HG02571 (cell line): ENCODE results near the gene ZSCAN12.
"Not testable (repeated sequence)": the region's sequence is repeated elsewhere in the genome, so short reads cannot be mapped to it uniquely, and the experiment has no call there.

Experiments
- ATAC-seq: cut with Tn5 transposase; IDR thresholded peaks from one replicate; pipeline ENCODE4 v1.9.1; 2021; ENCODE audit warnings: mild to moderate bottlenecking, moderate library complexity; ENCODE audit not compliant: unreplicated experiment

ZSCAN12 gene

DNA sequence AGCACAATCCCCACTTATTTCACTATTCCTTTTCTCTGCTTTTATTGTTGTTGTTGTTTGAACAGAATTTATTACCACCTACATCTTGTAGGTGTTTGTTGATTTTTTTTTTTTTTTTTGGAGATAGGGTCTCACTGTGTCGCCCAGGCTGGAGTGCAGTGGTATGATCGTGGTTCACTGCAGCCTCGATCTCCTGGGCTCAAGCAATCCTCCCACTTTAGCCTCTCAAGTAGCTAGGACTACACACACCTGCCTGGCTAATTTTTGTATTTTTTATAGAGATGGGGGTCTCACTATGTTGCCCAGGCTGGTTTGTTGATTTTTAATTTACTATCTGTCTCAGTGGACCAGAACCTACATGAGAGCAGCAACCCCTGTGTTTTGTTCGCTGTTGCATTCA lies 3.6 kb downstream of the ZSCAN12 start:
- ATAC-seq: no peak

DNA sequence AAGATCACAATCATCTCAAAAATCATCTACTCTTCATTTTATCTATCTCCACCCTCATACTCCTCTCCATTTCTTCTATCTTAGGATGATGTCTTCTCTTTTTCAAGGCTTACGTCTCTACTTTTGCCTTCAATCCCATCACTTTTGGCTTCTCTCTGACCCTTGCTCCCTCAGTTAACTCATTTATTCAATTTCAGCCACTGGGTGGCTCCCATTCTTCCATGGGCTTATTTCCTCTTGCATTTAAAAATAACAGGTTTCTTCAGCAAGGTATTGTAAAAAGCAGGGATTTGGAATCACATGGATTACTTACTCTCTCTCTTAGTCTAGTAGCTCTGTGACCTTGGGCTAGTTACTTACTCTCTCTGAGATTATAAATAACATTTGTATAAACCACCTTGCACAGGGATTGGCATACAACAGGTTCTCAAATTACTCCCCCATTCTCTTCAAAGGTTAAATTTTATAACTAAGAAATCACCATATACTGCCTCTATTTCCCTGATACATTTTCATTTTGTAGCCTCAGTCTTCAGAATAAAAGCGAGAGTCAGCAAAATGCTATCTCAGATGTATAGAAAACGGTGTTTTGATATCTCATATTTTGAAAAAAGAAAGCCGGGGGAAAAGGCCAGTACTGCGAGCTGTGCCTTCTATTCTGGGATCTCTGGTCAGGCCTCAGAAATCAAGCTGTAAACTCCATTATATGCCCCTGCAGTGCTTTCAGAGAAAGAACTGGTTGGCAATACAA lies 5.5 kb downstream of the ZSCAN12 start:
- ATAC-seq: no peak

DNA sequence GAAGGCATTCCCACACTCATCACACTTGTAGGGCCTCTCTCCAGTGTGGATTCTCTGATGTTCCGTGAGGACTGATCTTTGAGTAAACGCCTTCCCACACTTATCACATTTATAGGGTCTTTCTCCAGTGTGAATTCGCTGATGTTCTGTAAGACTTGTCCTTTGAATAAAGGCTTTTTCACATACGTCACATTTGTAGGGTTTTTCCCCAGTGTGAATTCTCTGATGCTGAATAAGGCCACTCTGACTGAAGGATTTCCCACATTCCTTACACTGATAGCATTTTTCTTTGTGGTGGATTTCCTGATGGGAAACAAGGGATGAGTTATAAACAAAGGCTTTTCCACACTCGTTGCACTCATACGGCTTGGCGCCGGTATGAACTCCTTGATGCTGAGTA lies 8.9 kb downstream of the ZSCAN12 start:
- no peak for ATAC-seq

- ATAC-seq: no peak
These were observed 15.4 kb downstream of the ZSCAN12 start for GRCh38 chr6:28384143-28384533.

DNA sequence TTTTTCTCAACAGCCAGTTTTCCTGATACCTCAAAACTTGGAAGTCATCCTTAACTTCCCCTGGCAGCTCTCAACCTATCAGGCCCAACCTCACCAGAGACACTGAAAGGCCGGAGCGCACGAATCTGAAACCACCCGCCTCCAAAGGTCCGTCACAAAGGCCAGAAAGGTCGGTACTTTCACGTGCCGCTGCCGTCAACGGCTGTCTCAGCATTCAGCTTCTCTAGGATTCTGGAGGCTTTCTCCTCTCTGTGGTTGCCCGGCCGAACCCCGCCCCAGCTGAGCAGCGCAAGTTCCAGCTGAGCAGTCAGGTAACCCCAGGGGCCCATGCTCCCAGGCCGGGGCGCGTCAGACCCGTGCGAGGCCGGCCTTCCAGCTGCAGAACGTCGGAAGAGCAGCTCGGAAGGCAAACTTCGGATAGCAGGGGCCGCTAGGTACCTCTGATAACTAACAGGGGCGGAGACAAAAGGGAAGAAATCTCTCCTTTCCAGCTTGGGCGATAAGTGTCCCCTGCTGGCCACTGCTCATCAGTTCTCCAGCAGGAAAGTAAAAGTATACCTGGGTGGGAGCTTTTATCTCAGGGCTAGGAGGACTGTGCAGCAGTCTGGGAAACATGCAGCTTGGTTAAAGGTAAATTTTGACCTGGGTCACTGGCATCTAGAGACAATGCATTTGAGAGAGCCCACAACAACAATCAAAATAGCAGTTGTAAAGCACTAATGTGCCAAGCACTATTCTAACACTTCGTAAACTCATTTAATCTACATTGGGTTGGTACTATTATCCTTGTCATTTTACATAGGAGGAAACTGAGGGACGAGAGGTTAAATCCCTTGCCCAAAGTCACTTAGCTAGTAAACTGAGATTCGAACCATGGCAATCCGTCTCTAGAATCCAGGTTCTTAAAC lies 16.1 kb downstream of the ZSCAN12 start:
- peak; percentile 96 for ATAC-seq

DNA sequence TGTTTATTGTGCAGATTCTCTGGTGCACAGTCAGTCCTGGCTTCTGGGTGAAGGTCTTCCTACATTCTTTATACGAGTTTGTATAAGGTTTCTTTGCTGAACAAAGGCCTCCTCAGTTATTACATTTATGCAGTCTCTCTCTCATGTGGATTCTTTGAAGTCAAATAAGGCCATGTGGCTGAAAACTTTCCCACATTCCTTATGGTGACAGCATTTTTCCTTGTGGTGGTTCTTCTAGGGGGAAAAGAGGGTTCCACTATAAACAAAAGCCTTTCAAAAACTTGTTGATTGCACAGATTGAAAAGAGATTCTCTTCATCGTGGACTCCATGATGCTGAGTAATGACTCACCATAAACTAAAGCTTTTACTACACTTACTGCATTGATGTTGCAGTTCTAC lies 19.2 kb downstream of the ZSCAN12 start:
- no peak for ATAC-seq

DNA sequence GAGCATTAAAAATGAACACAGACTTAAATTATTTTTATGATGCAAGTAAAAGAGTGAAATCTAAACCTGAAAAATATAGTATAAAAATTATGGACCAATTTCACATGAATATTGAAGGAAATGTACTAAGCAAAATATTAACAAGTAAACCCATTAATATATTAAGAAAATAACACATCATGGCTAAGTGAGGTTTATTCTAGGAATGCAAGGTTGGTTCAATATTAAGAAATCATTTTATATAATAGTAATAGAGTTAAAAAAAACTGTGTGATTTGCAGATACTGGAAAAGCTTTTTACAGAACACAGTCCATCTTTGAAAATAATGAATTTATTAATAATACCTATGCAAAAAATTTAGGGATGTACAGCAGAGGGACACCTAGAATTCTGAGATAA lies 20.9 kb downstream of the ZSCAN12 start:
- ATAC-seq: no peak

DNA sequence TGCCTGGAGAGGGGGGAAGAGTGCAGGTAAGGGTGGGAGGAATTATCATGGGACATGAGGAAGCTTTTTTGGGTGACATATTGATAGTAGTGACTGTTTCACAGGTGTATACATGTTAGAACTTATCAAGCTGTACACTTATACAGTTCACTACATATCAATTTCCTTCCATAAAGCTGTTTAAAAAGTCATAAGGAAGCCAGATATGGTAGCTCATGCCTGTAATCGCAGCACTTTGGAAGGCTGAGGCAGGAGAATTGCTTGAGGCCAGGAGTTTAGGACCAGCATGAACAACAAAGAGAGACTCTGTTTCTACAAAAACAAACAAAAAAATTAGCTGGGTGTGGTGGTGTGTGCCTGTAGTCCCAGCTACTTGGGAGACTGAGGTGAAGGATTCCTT lies 21.7 kb downstream of the ZSCAN12 start:
- no peak for ATAC-seq

DNA sequence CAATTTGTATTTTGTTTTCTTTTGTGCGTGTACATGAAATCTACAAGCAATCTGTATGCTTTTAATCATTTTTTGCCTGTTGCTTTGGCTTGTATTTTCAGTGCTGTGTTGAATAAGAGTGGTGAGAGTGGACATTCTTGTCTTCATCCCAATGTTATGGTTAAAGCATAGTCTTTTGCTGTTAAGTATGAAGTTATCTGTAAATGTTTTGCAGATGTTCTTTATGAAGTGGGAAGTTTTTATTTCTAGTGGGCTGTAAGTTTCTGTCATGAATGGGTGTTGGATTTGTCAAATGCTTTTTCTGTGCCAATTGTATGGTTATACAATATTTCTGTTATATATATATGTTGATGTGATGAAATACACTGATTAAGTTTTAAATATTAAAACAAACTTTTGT lies 25.6 kb downstream of the ZSCAN12 start:
- no peak for ATAC-seq

- ATAC-seq: no peak
These were observed 27.7 kb downstream of the ZSCAN12 start for GRCh38 chr6:28371706-28372451.

DNA sequence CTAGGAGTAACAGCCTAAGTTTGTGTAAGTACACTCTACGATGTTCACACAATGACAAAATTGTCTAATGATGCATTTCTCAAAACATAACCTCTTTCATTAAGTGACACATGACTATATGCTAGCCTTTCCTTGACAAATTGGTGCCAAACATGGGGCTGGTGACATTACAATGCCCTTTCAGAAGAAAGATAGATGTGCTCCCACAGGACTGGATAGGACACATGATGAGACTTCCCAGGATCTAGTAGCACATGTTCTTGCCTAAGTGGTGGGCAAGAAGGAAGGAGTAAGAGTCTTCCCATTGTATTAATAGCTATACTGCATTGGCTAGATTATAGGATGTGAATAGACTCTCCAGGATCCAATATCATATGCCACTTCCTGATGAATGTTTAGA lies 28.3 kb downstream of the ZSCAN12 start:
- ATAC-seq: no peak

DNA sequence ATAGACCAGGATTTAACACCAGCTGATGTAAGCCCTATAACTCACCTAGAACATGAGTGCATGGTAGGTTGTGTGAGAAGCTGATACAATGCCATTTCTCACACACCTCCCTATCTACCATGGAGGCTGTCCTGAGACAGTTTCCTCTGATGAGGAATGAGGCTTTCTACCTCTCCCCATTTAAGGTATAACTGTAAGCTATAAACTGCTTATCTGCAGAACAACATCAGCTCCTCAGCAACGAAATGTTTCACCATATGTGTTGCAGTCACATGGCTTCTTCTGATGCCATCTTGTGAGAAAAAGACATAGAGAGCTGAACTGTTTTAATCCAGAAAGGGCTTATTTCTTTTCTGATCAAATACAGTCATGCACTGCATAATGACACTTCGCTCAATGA lies 29.1 kb downstream of the ZSCAN12 start:
- no peak for ATAC-seq

- ATAC-seq: no peak
These were observed 30.1 kb downstream of the ZSCAN12 start for GRCh38 chr6:28369463-28369862.

DNA sequence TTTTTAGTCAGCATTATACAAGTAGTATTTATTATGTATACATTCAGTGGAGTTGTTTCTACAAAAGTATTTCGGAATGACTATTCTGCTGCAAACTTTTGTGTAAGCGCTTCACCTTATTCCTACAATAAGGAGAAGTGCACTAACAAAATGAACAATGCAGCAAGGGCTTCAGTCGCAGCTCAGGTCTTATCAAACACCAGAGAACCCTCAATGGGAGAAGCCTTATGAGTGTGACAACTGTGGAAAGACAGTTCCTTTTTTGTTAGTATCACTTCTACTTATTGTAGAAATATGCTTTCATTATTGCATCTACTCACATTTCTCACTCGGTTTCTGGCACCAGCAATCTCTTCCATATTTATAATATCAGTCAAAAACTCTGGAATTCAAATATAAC lies 31.0 kb downstream of the ZSCAN12 start:
- no peak for ATAC-seq

GRCh38 chr6:28365590-28365989 lies 34.0 kb downstream of the ZSCAN12 start:
- not testable (repeated sequence) for ATAC-seq

DNA sequence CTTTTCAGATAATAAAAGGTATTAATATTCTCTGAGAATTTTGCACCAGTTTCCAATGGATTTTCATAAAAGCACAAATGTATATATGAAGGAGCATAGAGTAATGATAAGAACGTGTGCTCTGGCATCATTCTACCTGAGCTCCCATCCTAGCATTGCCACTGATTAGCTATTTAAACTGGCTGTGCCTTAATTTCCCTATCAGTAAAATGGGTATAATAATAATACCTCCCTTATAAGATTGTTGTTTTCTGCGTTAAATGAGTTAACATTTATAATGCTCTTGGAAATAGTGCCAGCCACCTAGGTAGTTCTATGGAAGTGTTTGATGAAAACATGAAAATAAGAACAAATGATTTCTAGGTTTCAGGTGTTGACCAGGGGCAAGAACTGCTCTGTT lies 38.6 kb downstream of the ZSCAN12 start:
- ATAC-seq: no peak

DNA sequence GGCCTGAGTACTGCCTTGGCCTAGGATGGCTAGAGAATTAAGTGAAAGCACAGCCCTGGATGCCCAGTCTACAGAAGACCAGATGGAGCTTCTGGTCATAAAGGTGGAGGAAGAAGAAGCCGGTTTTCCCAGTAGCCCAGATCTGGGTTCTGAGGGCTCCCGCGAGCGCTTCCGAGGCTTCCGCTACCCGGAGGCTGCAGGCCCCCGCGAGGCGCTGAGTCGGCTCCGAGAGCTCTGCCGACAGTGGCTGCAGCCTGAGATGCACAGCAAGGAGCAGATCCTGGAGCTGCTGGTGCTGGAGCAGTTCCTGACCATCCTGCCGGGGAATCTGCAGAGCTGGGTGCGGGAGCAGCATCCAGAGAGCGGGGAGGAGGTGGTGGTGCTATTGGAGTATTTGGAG lies 40.0 kb downstream of the ZSCAN12 start:
- not testable (repeated sequence) for ATAC-seq

DNA sequence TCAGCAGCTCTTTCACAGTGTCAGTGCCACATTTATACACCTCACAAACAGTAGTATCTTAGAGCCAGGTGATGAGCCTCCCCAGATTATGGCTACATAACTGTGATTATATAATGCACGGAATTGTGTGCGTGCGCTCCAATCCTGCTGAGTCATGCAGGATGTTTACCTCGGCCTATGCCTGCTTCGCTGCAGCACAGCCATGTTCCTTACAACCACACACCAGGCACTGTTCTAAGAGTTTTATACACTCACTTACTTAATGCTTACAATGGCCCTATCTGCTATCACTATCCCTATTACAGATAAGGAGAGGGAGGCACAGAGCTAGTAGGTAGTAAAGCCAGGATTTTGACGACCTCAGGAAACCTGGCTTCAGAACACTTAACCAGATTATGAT lies 42.5 kb downstream of the ZSCAN12 start:
- no peak for ATAC-seq

GRCh38 chr6:28356666-28357020 lies 42.9 kb downstream of the ZSCAN12 start:
- no peak for ATAC-seq

- peak; percentile 80 for ATAC-seq
These were observed 43.5 kb downstream of the ZSCAN12 start for GRCh38 chr6:28355743-28356665.
